GDM1 (cell line): ENCODE results near the gene PEX26.
"Not testable (repeated sequence)": the region's sequence is repeated elsewhere in the genome, so short reads cannot be mapped to it uniquely, and the experiment has no call there.

Source experiments
- DNase-seq: peaks from one replicate; lab custom pipeline; 2025; lab: John Stamatoyannopoulos, UW

PEX26 gene

DNA sequence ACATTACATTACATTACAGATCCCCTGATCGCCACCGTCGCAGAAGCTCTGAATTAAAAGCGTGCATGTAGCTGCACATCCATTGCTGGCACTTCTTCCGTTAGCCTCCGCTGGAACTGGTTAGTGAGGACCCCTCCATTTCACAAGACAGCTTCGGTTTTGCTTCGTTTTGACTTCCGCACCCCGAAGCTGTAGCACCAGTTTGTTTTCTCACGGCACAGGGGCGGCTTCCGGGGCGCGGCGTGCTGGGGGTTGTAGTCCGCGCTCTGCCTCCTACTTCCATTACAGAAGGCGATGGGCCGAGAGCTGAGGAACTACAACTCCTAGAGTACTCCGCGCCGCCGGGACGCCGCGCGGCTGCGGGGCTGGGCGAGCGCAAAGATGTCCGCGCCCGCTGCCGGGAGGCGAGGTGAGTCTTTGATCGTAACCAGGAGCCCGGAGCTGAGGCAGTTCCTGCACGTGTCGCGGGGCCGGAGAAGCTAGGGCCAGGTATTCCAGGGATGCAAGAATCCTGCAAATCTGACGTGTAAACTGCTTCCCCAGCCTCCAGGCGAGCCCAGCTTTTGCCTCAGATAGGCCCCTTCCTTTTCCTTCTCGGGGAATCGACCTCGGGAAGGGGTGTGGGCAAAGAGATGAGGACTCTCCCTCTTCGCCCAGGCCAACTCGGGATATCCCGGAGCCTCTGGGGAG, at the start of gene PEX26:
Gene PEX26 (plus strand): TSS at position 352 of the 690 bp plus-strand sequence. CDS start 387 bp downstream, outside the sequence.
- peak; percentile 91 for DNase-seq

GRCh38 chr22:18028817-18029527, 48.8 kb upstream of the PEX26 start:
- DNase-seq: no peak

- DNase-seq: no peak
Observed at GRCh38 chr22:18029686-18030267, 48.0 kb upstream of the PEX26 start.

DNA sequence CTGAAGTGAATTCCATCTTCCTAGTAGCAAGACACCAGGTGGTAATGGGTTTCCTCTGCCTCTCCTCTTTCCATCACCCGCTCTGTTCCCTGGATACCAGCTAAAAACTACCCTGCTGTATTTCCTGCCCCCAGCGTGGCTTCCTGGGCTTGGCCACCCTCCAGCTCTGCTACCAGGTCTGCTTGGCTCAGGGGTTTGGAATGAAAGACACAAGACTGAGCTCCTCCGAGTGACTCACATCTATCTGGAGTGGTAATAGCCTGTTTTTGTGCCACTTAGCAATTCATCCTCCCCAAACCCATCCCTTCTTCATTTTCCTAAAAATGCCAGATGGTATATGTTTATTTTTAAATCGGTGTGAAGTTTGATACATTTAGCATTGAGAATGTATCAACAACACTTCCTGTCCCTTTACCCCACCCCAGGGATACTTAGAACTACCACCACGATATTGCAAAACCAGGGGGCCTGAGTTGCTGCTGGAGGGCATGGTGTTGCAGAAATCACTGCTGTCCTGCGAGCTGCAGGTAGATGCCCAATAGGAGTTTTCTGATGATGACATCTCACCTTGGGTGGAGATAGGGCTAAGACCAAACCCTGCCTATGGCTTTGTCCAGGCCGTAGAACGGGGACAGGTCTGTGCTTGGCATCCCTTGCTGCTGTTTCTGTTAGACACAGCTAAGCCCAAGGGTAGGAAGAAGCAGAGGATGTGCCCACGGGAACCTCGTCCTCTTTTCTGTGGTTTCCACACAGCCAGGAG, 45.9 kb upstream of the PEX26 start:
- DNase-seq: no peak

- no peak for DNase-seq
Observed at GRCh38 chr22:18032455-18033101, 45.2 kb upstream of the PEX26 start.

DNA sequence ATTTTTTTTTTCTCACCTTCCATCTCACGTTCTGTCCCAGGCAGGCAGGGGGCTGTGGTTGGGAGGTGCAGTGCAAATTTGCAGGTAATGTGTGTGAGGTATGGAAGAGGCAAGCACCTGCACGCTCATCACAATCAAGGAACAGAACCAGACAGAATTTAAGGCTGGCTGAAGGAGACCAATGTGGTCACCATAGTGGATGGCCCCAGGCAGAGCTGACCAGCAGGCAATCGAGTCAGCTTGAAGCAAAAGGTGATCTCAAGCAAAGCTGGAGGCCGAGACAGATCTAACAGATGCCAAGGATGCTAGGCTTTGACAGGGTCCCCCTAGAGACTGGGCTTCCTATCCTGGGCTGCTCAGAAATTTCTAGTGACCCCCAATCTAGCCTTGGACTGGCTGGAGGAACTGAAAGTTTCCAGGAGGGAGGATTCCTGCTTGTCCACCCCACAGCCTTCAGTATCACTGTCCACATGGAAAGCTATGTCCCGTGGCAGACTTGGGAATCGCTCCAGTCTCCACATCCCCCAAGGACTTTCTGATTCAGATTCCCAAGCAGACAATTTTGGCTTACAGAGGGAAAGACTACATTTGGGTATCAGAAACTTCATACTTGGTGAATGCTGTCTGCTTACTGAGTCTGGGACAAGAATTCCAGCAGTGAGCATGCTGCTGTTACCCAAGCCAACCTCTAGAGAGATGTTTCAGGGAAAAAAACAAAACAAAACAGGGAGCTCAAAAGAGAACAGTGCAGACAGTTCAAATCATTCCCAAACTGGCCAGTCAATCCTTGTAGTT, 44.4 kb upstream of the PEX26 start:
- DNase-seq: no peak

GRCh38 chr22:18034076-18034475, 43.7 kb upstream of the PEX26 start:
- DNase-seq: no peak

- no peak for DNase-seq
Observed at GRCh38 chr22:18035751-18036150, 42.0 kb upstream of the PEX26 start.

- not testable (repeated sequence) for DNase-seq
Observed at GRCh38 chr22:18040898-18041297, 36.9 kb upstream of the PEX26 start.

DNA sequence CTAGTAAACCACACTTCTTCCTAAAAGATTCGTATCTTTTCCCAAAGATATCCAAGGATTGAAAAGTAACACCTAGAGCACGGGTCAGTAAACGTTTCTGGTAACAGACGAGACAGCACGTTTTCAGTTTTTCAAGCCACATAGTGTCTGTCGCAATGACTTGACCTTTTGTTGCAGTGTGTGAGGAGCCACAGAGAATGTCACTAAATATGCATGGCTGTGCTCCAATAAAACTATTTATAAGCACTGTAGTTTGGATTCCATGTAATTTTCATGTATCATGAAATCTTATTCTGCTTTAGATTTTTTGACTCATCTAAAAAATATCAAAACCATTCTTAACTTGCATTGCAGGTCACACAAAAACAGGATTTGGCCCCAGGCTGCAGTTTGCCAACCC, 35.1 kb upstream of the PEX26 start:
- DNase-seq: no peak

DNA sequence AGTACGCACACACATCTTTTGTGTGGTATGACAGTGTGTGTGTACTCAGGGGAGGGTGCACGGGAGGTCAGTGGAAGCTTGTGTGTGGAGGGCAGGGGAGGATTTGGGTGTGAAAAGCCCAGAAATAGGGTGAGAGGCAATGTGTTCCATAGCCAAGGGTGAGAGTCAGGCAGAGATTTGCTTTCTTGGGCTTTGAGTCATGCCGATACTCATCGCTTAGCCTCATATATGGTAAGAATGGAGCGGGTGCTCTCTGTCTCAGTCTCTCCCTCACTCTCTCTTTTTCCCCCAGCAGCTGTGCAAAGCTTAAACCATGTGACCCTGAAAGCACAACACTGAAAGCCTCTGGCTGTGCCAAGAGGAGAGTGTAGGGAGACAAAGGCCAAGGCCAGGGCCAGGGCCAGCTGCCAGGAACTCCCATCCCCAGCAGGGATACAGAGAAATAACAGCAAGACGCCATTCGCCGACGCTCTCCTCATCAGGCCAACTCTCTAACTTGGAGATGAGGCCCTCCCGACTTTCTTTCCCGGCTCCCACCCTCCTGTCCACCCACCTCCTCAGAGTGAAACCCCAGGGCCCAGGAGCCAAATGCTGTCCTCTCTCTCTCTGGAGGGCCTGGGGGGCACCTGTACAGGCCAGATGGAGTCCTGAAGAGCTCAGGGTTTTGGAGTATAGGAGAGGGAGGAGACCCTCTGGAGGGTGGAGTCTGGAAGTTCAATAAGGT, 33.1 kb upstream of the PEX26 start:
- no peak for DNase-seq

GRCh38 chr22:18045794-18046193, 32.0 kb upstream of the PEX26 start:
- no peak for DNase-seq

DNA sequence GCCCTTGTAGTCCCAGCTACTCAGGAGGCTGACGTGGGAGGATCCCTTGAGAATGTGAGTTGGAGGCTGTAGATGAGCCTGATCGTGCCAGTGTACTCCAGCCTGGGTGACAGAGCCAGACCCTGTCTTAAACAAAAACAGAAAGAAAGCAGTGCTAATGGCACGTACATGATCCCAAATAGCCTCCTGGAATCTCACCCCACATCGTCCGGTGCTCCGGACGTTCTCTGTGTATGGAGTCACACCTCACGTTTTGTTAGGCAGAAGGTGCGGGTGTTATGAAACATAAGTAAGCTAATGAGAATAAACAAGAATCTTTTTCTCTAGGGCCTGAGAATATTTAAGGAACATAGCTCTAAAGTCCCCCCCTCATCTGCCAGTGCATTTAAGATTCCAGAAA, 29.7 kb upstream of the PEX26 start:
- DNase-seq: no peak

- DNase-seq: no peak
Observed at GRCh38 chr22:18048441-18048898, 29.3 kb upstream of the PEX26 start.

DNA sequence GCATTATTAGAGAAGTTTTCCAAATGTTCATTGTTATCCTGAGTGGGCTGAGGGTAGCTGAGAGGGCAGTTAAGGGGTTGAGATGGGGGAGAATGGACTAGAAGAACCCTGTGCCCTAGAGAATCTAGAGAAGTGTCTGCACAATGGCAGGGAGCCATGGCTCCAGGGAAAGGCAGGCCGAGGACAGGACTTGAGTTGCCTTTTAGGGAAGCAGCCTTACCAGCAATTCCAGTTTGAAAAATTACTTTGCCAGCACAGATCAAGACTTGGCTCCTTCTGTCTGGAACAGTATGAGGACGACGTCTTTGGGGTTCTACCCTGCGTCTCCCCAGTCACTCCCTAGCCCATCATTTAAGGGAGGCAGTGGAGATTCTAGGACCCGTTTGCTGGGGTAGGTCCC, 27.7 kb upstream of the PEX26 start:
- DNase-seq: no peak

GRCh38 chr22:18051113-18051512, 26.7 kb upstream of the PEX26 start:
- DNase-seq: not testable (repeated sequence)

- not testable (repeated sequence) for DNase-seq
Observed at GRCh38 chr22:18053216-18053946, 24.4 kb upstream of the PEX26 start.

DNA sequence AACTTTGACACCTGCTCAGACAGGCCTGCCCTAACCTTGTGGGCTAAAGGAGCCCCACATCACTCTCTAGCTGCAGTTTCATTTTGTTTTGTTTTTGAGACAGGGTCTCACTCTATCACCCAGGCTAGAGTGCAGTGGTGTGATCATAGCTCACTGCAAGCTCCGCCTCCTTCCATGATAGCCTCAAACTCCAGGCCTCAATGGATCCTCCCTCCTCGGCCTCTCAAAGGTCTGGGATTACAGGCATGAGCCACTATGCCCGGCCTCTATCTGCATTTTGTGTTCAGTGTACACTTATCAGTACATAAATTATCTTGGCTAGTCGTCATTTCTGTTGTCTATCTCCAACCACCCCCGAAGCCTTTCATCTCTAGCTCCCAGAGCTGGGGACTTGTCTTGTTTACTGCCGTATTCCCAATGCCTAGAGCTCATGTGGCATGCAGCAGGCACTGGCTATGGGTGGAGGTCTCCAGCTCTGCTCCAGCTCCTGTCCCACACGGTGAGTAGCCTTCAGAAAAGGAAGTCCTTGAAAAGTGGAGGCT, 22.1 kb upstream of the PEX26 start:
- DNase-seq: no peak

GRCh38 chr22:18056161-18056666, 21.6 kb upstream of the PEX26 start:
- no peak for DNase-seq
